Mammary microvascular endothelial cell (primary cell): Measurements from ENCODE around the gene AICDA. TPM values are rescaled to one million over a fixed set of nuclear protein-coding genes. Genes with fewer than 3 reads are reported as not detected.

Experiments used
- total RNA-seq: library from RNA; depleted of rRNA; stranded (reverse); fragments of >200 nt; gene quantifications from 2 replicates; pipeline ENCODE4 v1.2.3, GENCODE V29; 2015

The AICDA gene
- total RNA-seq = not detected in 2 replicates

DNA sequence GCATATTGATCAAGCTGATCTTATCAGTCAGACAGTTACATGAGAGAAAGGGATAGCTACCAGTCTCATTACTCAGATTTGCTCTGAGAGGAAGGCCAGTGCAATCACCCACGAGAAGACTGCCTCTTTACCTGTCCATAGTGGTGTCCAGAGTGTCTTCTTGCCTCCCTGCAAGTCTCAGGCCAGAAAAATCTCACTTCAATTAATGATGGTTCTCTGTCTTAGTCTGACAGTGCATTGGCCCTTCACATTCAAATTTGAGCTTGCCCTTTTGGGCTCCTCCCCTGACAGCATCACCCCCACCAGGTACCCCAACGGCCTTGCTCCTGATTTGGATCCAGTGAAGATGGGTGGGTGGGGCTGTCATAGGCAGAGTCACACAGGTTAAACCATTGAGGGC, at the start of gene AICDA:
AICDA (minus strand) TSS at position 231 of the 400 bp plus-strand sequence; CDS start at position 139, 92 bp downstream.

Other genes with a start within 250 kb of the AICDA start
- gene CLEC6A, start 156.9 kb downstream of the AICDA start, total RNA-seq = not detected in 2 replicates
- gene CLEC4D, start 99.4 kb downstream of the AICDA start, total RNA-seq = not detected in 2 replicates
- gene CLEC4E, start 72.0 kb downstream of the AICDA start, total RNA-seq = not detected in 2 replicates
- gene MFAP5, start 50.0 kb upstream of the AICDA start, total RNA-seq = not detected in 2 replicates
- gene RIMKLB, start 85.1 kb upstream of the AICDA start, total RNA-seq = 23.0 and 23.9 TPM in 2 replicates
- not detected in 2 replicates for gene A2ML1, start 209.8 kb upstream of the AICDA start, total RNA-seq